Calu3 (cell line): Measurements from ENCODE around the gene UGGT2. TPM values are rescaled to one million over a fixed set of nuclear protein-coding genes. Genes with fewer than 3 reads are reported as not detected.

Source experiments
- BruUV-seq: library from RNA; stranded (reverse); fragments of 400-500 nt; replicated peaks from 2 replicates; lab custom pipeline; 2021; lab: Mats Ljungman, UMichigan
- CTCF ChIA-PET: fragments of 300-600 bp; sonication (Branson Sonifier 250); formaldehyde crosslinking; loops from one replicate; lab custom pipeline; 2022; ENCODE audit warnings: antibody characterized with exemption; lab: Charles Lee
- DNase-seq: peaks from one replicate; pipeline ENCODE4 v3.0.0; 2022
- H3K27ac Mint-ChIP-seq: one replicate; pipeline ENCODE4 v1.8.0; 2022; ENCODE audit warnings: mixed read lengths; ENCODE audit not compliant: unreplicated experiment
- H3K27me3 Mint-ChIP-seq: one replicate; pipeline ENCODE4 v1.8.0; 2022; ENCODE audit warnings: mixed read lengths; ENCODE audit not compliant: unreplicated experiment
- H3K36me3 Mint-ChIP-seq: one replicate; pipeline ENCODE4 v1.8.0; 2022; ENCODE audit warnings: mild to moderate bottlenecking, moderate library complexity, mixed read lengths; ENCODE audit not compliant: insufficient read depth, unreplicated experiment
- H3K4me1 Mint-ChIP-seq: one replicate; pipeline ENCODE4 v1.8.0; 2022; ENCODE audit warnings: mild to moderate bottlenecking, low read depth, mixed read lengths; ENCODE audit not compliant: unreplicated experiment
- H3K4me3 Mint-ChIP-seq: one replicate; pipeline ENCODE4 v1.8.0; 2022; ENCODE audit warnings: mild to moderate bottlenecking, low read depth, moderate library complexity, mixed read lengths; ENCODE audit not compliant: unreplicated experiment
- H3K9me3 Mint-ChIP-seq: one replicate; pipeline ENCODE4 v1.8.0; 2022; ENCODE audit warnings: low read depth, mixed read lengths; ENCODE audit not compliant: unreplicated experiment
- intact Hi-C: fragments of 100-400 bp; cut with micrococcal nuclease; formaldehyde crosslinking; loops from one replicate; pipeline ENCODE4 v1.10.0; 2022; ENCODE audit not compliant: unreplicated experiment
- total RNA-seq: library from RNA; stranded (reverse); gene quantifications from 2 replicates; pipeline ENCODE4 v1.2.3, GENCODE V29; 2022
- TF ChIP-seq, protein P1 (sequence below): fragments of 200-600 bp; IDR thresholded peaks from one replicate; pipeline ENCODE4 v1.8.0; 2022; ENCODE audit warnings: antibody characterized with exemption; ENCODE audit not compliant: unreplicated experiment

The UGGT2 gene
- total RNA-seq, 1 experiment from 2014 or later = 12.1 TPM

DNA sequence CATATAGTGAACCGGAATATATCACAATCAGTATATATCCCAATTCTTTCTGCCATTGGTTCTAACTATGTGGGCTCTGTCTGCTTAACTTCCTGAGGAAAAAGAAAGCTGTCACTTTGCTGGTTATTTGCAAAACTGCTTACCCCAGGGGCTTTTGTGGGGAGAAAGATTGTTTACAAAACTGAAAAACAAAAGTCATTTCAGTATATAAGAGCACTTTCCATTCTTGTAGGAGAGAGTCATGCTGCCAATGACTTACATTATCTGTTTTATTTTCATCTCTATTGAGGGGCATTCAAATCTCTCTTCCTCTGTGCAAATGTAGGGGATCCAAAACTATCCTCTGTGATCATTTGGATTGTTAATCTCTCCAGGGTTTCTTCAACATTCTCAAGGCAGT lies 33.5 kb upstream of the UGGT2 start:
- H3K27ac Mint-ChIP-seq = no peak overlapping the region
- peaks cover 4% of the 10 kb centered on the region for H3K36me3 Mint-ChIP-seq
- no TSS peak for BruUV-seq
- H3K27me3 Mint-ChIP-seq = peaks cover 60% of the 10 kb centered on the region
- TF ChIP-seq, protein P1, sequence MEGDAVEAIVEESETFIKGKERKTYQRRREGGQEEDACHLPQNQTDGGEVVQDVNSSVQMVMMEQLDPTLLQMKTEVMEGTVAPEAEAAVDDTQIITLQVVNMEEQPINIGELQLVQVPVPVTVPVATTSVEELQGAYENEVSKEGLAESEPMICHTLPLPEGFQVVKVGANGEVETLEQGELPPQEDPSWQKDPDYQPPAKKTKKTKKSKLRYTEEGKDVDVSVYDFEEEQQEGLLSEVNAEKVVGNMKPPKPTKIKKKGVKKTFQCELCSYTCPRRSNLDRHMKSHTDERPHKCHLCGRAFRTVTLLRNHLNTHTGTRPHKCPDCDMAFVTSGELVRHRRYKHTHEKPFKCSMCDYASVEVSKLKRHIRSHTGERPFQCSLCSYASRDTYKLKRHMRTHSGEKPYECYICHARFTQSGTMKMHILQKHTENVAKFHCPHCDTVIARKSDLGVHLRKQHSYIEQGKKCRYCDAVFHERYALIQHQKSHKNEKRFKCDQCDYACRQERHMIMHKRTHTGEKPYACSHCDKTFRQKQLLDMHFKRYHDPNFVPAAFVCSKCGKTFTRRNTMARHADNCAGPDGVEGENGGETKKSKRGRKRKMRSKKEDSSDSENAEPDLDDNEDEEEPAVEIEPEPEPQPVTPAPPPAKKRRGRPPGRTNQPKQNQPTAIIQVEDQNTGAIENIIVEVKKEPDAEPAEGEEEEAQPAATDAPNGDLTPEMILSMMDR = no peak
- no peak for DNase-seq
- no peaks in the 10 kb centered on the region for H3K4me1 Mint-ChIP-seq
- intact Hi-C loops = no loop called here
- no peaks in the 10 kb centered on the region for H3K9me3 Mint-ChIP-seq
- CTCF ChIA-PET = no interaction called here
- H3K4me3 Mint-ChIP-seq = no peak overlapping the region

DNA sequence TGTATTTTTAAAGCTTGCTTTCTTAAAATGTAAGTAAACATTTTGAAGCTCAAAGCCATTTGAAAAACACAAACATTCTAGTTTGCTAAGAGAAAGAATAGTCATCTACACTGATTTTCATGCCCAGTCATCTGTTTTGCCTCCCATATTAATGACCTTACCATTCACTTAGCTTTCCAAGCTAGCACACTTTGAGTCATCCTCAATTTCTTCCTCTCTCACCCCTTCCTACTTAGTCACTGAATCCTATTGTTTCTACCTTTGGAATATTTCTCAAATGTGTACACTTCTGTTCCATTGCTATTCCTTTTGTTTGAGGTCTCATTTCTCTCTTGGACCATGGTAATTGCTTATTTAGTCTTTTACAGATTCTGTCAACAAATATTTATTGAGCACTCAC lies 29.4 kb upstream of the UGGT2 start:
- peaks cover 76% of the 10 kb centered on the region for H3K27me3 Mint-ChIP-seq
- no peaks in the 10 kb centered on the region for H3K4me1 Mint-ChIP-seq
- DNase-seq = no peak
- H3K9me3 Mint-ChIP-seq = no peaks in the 10 kb centered on the region
- H3K4me3 Mint-ChIP-seq = no peak overlapping the region
- TF ChIP-seq, protein P1 = no peak
- no peak overlapping the region for H3K27ac Mint-ChIP-seq
- no peaks in the 10 kb centered on the region for H3K36me3 Mint-ChIP-seq
- CTCF ChIA-PET = no interaction called here
- no TSS peak for BruUV-seq
- intact Hi-C loops = no loop called here

GRCh38 chr13:96081888-96082287 lies 28.7 kb upstream of the UGGT2 start:
- no TSS peak for BruUV-seq
- CTCF ChIA-PET = no interaction called here
- H3K27me3 Mint-ChIP-seq = peaks cover 69% of the 10 kb centered on the region
- no peaks in the 10 kb centered on the region for H3K4me1 Mint-ChIP-seq
- no peak overlapping the region for H3K4me3 Mint-ChIP-seq
- TF ChIP-seq, protein P1 = no peak
- DNase-seq = no peak
- H3K9me3 Mint-ChIP-seq = no peaks in the 10 kb centered on the region
- no peak overlapping the region for H3K27ac Mint-ChIP-seq
- H3K36me3 Mint-ChIP-seq = no peaks in the 10 kb centered on the region
- intact Hi-C loops = no loop called here

- no peaks in the 10 kb centered on the region for H3K9me3 Mint-ChIP-seq
- TF ChIP-seq, protein P1 = no peak
- no peaks in the 10 kb centered on the region for H3K4me1 Mint-ChIP-seq
- H3K27ac Mint-ChIP-seq = no peak overlapping the region
- no peak for DNase-seq
- peaks cover 57% of the 10 kb centered on the region for H3K27me3 Mint-ChIP-seq
- BruUV-seq = no TSS peak
- no peaks in the 10 kb centered on the region for H3K36me3 Mint-ChIP-seq
- no peak overlapping the region for H3K4me3 Mint-ChIP-seq
- intact Hi-C loops = no loop called here
- CTCF ChIA-PET = no interaction called here
Observed at GRCh38 chr13:96080676-96081075, 27.5 kb upstream of the UGGT2 start.
